ENCODE results near the gene GRB10. TPM values are rescaled to one million over a fixed set of nuclear protein-coding genes. Genes with fewer than 3 reads are reported as not detected.

Gene GRB10
- total RNA-seq, 1 experiment from 2014 or later, result 47.9 TPM

- ChIA-PET CTCF (no interaction called here), POLR2A (ENCODE audit: unreplicated experiment) (interaction anchor here (0.6 kb wide), 1 partner anchor 744 kb away, joined by 4 read pairs; no protein-coding TSS in a partner anchor)
- Histone ChIP-seq H3K79me2 (ENCODE audit: low read depth) (0 out of 2 replicates have a peak, but pooled peaks cover 10% of the 10 kb centered on the region), H2AFZ (no peak overlapping the region), H4K20me1 (ENCODE audit: insufficient read depth) (peaks cover 62% of the 10 kb centered on the region), H3K9me2 (ENCODE audit: insufficient read depth) (no peaks in the 10 kb centered on the region), H3K4me1 (replicated peaks; ENCODE audit: insufficient read depth) (no peaks in the 10 kb centered on the region), H3K36me3 (ENCODE audit: low read depth) (no peaks in the 10 kb centered on the region), H3K27ac (no peak overlapping the region), H3K4me3 (no peak overlapping the region), H3K4me2 (no peak overlapping the region), H3F3A (ENCODE audit: insufficient read depth, low read depth) (no peaks in the 10 kb centered on the region), H3K9me3 (ENCODE audit: insufficient read depth, low read depth) (peaks cover 6% of the 10 kb centered on the region; the same call in 1 of the 2 replicates), H3K27me3 (ENCODE audit: insufficient read depth, low read depth) (no peaks in the 10 kb centered on the region)
- BruUV-seq (replicated peaks), result no TSS peak
- intact Hi-C loops (cut with micrococcal nuclease; ENCODE audit: unreplicated experiment), result no loop called here
- DNase-seq, result no peak
- TF ChIP-seq EZH2 (IDR thresholded peaks at IDR 0.05; ENCODE audit: low read depth) (no peak), CTCF (conservative IDR thresholded peaks at IDR 0.05) (no peak)
Measured at GRCh38 chr7:50631639-50632038, 151.1 kb downstream of the GRB10 start.

- no TSS peak for BruUV-seq (replicated peaks)
- peaks cover 58% of the 10 kb centered on the region for H4K20me1 ChIP-seq (ENCODE audit: insufficient read depth)
- H3F3A ChIP-seq (ENCODE audit: insufficient read depth, low read depth), result no peaks in the 10 kb centered on the region
- H3K4me3 ChIP-seq, result no peak overlapping the region
- no peak for TF ChIP-seq EZH2 (IDR thresholded peaks at IDR 0.05; ENCODE audit: low read depth)
- no peak for TF ChIP-seq CTCF (conservative IDR thresholded peaks at IDR 0.05)
- no peak for DNase-seq
- no peak overlapping the region for H3K27ac ChIP-seq
- ChIA-PET POLR2A (ENCODE audit: unreplicated experiment) (interaction anchor here (0.6 kb wide), 1 partner anchor 744 kb away, joined by 4 read pairs; no protein-coding TSS in a partner anchor), CTCF (no interaction called here)
- no peaks in the 10 kb centered on the region for H3K4me1 ChIP-seq (replicated peaks; ENCODE audit: insufficient read depth)
- intact Hi-C loops (cut with micrococcal nuclease; ENCODE audit: unreplicated experiment), result no loop called here
- no peak overlapping the region for H2AFZ ChIP-seq
- H3K36me3 ChIP-seq (ENCODE audit: low read depth), result no peaks in the 10 kb centered on the region
- H3K9me3 ChIP-seq (ENCODE audit: insufficient read depth, low read depth), result peaks cover 6% of the 10 kb centered on the region; the same call in 1 of the 2 replicates
- H3K9me2 ChIP-seq (ENCODE audit: insufficient read depth), result no peaks in the 10 kb centered on the region
- 0 out of 2 replicates have a peak, but pooled peaks cover 8% of the 10 kb centered on the region for H3K79me2 ChIP-seq (ENCODE audit: low read depth)
- H3K27me3 ChIP-seq (ENCODE audit: insufficient read depth, low read depth), result no peaks in the 10 kb centered on the region
- H3K4me2 ChIP-seq, result no peak overlapping the region
Measured at GRCh38 chr7:50631100-50631499, 151.6 kb downstream of the GRB10 start.

GRCh38 chr7:50629238-50629901 is 153.3 kb downstream of the GRB10 start:
- H3K79me2 ChIP-seq (ENCODE audit: low read depth), result 0 out of 2 replicates have a peak, but pooled peaks cover 2% of the 10 kb centered on the region
- TF ChIP-seq CTCF (conservative IDR thresholded peaks at IDR 0.05) (no peak), EZH2 (IDR thresholded peaks at IDR 0.05; ENCODE audit: low read depth) (no peak)
- CTCF ChIA-PET, result no interaction called here
- H3K27me3 ChIP-seq (ENCODE audit: insufficient read depth, low read depth), result no peaks in the 10 kb centered on the region
- no peak overlapping the region for H2AFZ ChIP-seq
- BruUV-seq (replicated peaks), result no TSS peak
- no peaks in the 10 kb centered on the region for H3K9me2 ChIP-seq (ENCODE audit: insufficient read depth)
- peaks cover 5% of the 10 kb centered on the region; the same call in 1 of the 2 replicates for H3K9me3 ChIP-seq (ENCODE audit: insufficient read depth, low read depth)
- H3F3A ChIP-seq (ENCODE audit: insufficient read depth, low read depth), result no peaks in the 10 kb centered on the region
- intact Hi-C loops (cut with micrococcal nuclease; ENCODE audit: unreplicated experiment), result loop anchor here (5.0 kb wide), 1 partner anchor 48 kb away; no protein-coding TSS in a partner anchor
- no peak for DNase-seq
- no peak overlapping the region for H3K4me2 ChIP-seq
- POLR2A ChIA-PET (ENCODE audit: unreplicated experiment), result no interaction called here
- H3K27ac ChIP-seq, result no peak overlapping the region
- H4K20me1 ChIP-seq (ENCODE audit: insufficient read depth), result peaks cover 43% of the 10 kb centered on the region
- no peak overlapping the region for H3K4me3 ChIP-seq
- no peaks in the 10 kb centered on the region for H3K4me1 ChIP-seq (replicated peaks; ENCODE audit: insufficient read depth)
- peaks cover 3% of the 10 kb centered on the region; the same call in 1 of the 2 replicates for H3K36me3 ChIP-seq (ENCODE audit: low read depth)
